K562 (cell line): ENCODE data around the gene DAB2. TPM values are rescaled to one million over a fixed set of nuclear protein-coding genes. Genes with fewer than 3 reads are reported as not detected.

Source experiments
- CEBPB ChIP-seq: fragments of 450-650 bp; IDR thresholded peaks from 2 replicates; pipeline ENCODE4 v1.6.1; 2016; ENCODE audit warnings: missing genetic modification characterization, missing compliant biosample characterization
- DDX20 ChIP-seq: fragments of 450-650 bp; IDR thresholded peaks from 2 replicates; pipeline ENCODE4 v1.6.1; 2016; ENCODE audit warnings: missing genetic modification characterization, low read depth, mild to moderate bottlenecking, missing compliant biosample characterization, moderate library complexity
- EP300 ChIP-seq: IDR thresholded peaks from 2 replicates; pipeline ENCODE4 v1.6.1; 2012; ENCODE audit warnings: low read length, improper control_type of control experiment
- FUS ChIP-seq: fragments of 200-400 bp; formaldehyde crosslinking; optimal IDR thresholded peaks from 2 replicates; pipeline ENCODE3; 2017; ENCODE audit warnings: low read depth, low read length
- HBP1 ChIP-seq: fragments of 450-650 bp; formaldehyde crosslinking; IDR thresholded peaks from 2 replicates; pipeline ENCODE4 v1.4.0; 2022; ENCODE audit warnings: missing genetic modification characterization
- HDAC3 ChIP-seq: fragments of 450-650 bp; IDR thresholded peaks from 2 replicates; pipeline ENCODE4 v1.6.1; 2018; ENCODE audit warnings: borderline replicate concordance, mild to moderate bottlenecking, moderate library complexity; ENCODE audit not compliant: partially characterized antibody
- HINFP ChIP-seq: fragments of 450-650 bp; conservative IDR thresholded peaks from 2 replicates; pipeline ENCODE4 v1.6.1; 2016; ENCODE audit warnings: missing genetic modification characterization, low read depth, mild to moderate bottlenecking, control low read depth, missing compliant biosample characterization
- MAFF ChIP-seq: IDR thresholded peaks from 2 replicates; pipeline ENCODE4 v1.6.1; 2012; ENCODE audit warnings: low read length, improper control_type of control experiment
- MAFK ChIP-seq: IDR thresholded peaks from 2 replicates; pipeline ENCODE4 v1.6.1; 2011; ENCODE audit warnings: low read length, improper control_type of control experiment
- MEF2D ChIP-seq: conservative IDR thresholded peaks from 2 replicates; pipeline ENCODE4 v1.6.1; 2016; ENCODE audit warnings: low read depth, missing genetic modification characterization, missing compliant biosample characterization
- MEIS2 ChIP-seq: fragments of 450-650 bp; IDR thresholded peaks from 2 replicates; pipeline ENCODE4 v1.6.1; 2014; ENCODE audit warnings: mild to moderate bottlenecking; ENCODE audit not compliant: partially characterized antibody
- NCOR1 ChIP-seq: fragments of 450-650 bp; IDR thresholded peaks from 2 replicates; pipeline ENCODE4 v1.6.1; 2016; ENCODE audit warnings: mild to moderate bottlenecking, moderate library complexity
- NFE2L1 ChIP-seq: fragments of 450-650 bp; IDR thresholded peaks from 2 replicates; pipeline ENCODE4 v1.6.1; 2016; ENCODE audit warnings: missing genetic modification characterization, low read depth, mild to moderate bottlenecking, missing compliant biosample characterization, moderate library complexity, borderline replicate concordance
- NFRKB ChIP-seq: fragments of 450-650 bp; IDR thresholded peaks from 2 replicates; pipeline ENCODE4 v1.6.1; 2016; ENCODE audit warnings: low read depth
- PCBP1 ChIP-seq: fragments of 200-400 bp; formaldehyde crosslinking; IDR thresholded peaks from 2 replicates; pipeline ENCODE4 v1.6.1; 2018; ENCODE audit warnings: mild to moderate bottlenecking, low read depth, low read length; ENCODE audit not compliant: poor library complexity, severe bottlenecking
- PKNOX1 ChIP-seq: fragments of 450-650 bp; IDR thresholded peaks from 2 replicates; pipeline ENCODE4 v1.6.1; 2016
- PRPF4 ChIP-seq: fragments of 200-400 bp; formaldehyde crosslinking; IDR thresholded peaks from one replicate; pipeline ENCODE4 v1.6.1; 2017; ENCODE audit warnings: low read length, low read depth, mild to moderate bottlenecking; ENCODE audit not compliant: insufficient read depth, poor library complexity, severe bottlenecking
- RCOR1 ChIP-seq, 2 experiments: IDR thresholded peaks; 2 replicates each; pipeline ENCODE4 v1.6.1; 2012; ENCODE audit warnings: low read depth in 2 of 2, low read length in 2 of 2, borderline replicate concordance in 1 of 2, improper control_type of control experiment in 1 of 2
- SMARCC2 ChIP-seq: fragments of 450-650 bp; IDR thresholded peaks from 2 replicates; pipeline ENCODE4 v1.6.1; 2017; ENCODE audit warnings: antibody characterized with exemption, moderate library complexity, mild to moderate bottlenecking, low read depth
- SMARCE1 ChIP-seq: fragments of 450-650 bp; IDR thresholded peaks from 2 replicates; pipeline ENCODE4 v1.7.1; 2016; ENCODE audit warnings: mild to moderate bottlenecking
- VEZF1 ChIP-seq: fragments of 200-800 bp; sonication (Bioruptor generic); IDR thresholded peaks from 2 replicates; pipeline ENCODE4 v1.6.1; 2017; ENCODE audit warnings: missing genetic modification characterization, missing compliant biosample characterization
- ZNF75A ChIP-seq: fragments of 450-650 bp; formaldehyde crosslinking; IDR thresholded peaks from 2 replicates; pipeline ENCODE4 v1.4.0; 2020; ENCODE audit warnings: mild to moderate bottlenecking
- polyA plus RNA-seq, 8 experiments: library from polyadenylated mRNA; depleted of rRNA in 4 of 8; stranded (reverse) in 5 of 8; unstranded in 3 of 8; fragments of >200 nt; fragmentation: Nextera tagmentation in 2 of 8; fragmentation: Illumina TruSeq in 1 of 8; extraction: Ambion mirVana in 2 of 8; extraction: Trizol in 1 of 8; gene quantifications; 2 replicates each; pipeline versions ENCODE4 v1.2.1 to v1.2.3, GENCODE V29; 2011 to 2014; ENCODE audit warnings: inconsistent platforms in 1 of 8, missing spikeins in 1 of 8
- total RNA-seq, 7 experiments: library from RNA; depleted of rRNA in 6 of 7; stranded (reverse); fragments of >200 nt in 6 of 7; fragmentation: Illumina TruSeq in 2 of 7; extraction: Trizol in 2 of 7; gene quantifications; 2 replicates each; pipeline versions ENCODE4 v1.2.1 to v1.2.3, GENCODE V29; 2011 to 2021; ENCODE audit warnings: low replicate concordance in 1 of 7

Gene DAB2
- total and polyA plus RNA-seq, 9 of the 15 experiments (the other 6 are each of a cell fraction or from before 2014, with no cell fraction given), result 6.6 to 29.9 (median 24.1) TPM

- TF ChIP-seq HBP1 (0 out of 2 replicates have a peak, but pooled peaks have one; percentile 22), HINFP (tag) (peak; percentile 50; the same call in 1 of the 2 replicates), RCOR1 (IDR thresholded peaks at IDR 0.05; ENCODE audit: borderline replicate concordance in 1 of 2, low read depth in 2 of 2, low read length in 2 of 2) (peak in 1 of 2 experiments; percentile 94; a peak in 2 of 4 replicates), CEBPB (tag) (peak; percentile 99), HDAC3 (peak; percentile 70), MEIS2 (peak; percentile 25), SMARCC2 (peak; percentile 94), EP300 (peak; percentile 92), MAFK (peak; percentile 86), VEZF1 (CRISPR knock-in tag) (peak; percentile 60), DDX20 (tag) (no peak), PCBP1 (no peak), SMARCE1 (peak; percentile 94), NFE2L1 (tag) (peak; percentile 38; the same call in 1 of the 2 replicates), MEF2D (tag) (peak; percentile 90), PKNOX1 (0 out of 2 replicates have a peak, but pooled peaks have one; percentile 3), NCOR1 (peak; percentile 69), ZNF75A (CRISPR knock-in tag) (peak; percentile 69; the same call in 1 of the 2 replicates), NFRKB (peak; percentile 42; the same call in 1 of the 2 replicates), MAFF (peak; percentile 87), PRPF4 (no peak), FUS (no peak)
Measured at GRCh38 chr5:39399135-39400036, 25.4 kb downstream of the DAB2 start (continued).
